Hepatic stellate cell (primary cell): Measurements from ENCODE around the gene CENPE.
"Not testable (repeated sequence)": the region's sequence is repeated elsewhere in the genome, so short reads cannot be mapped to it uniquely, and the experiment has no call there.

ENCODE experiments used
- DNase-seq: peaks from one replicate; pipeline ENCODE4 v3.0.0; 2011; ENCODE audit warnings: low spot score

Gene CENPE, protein sequence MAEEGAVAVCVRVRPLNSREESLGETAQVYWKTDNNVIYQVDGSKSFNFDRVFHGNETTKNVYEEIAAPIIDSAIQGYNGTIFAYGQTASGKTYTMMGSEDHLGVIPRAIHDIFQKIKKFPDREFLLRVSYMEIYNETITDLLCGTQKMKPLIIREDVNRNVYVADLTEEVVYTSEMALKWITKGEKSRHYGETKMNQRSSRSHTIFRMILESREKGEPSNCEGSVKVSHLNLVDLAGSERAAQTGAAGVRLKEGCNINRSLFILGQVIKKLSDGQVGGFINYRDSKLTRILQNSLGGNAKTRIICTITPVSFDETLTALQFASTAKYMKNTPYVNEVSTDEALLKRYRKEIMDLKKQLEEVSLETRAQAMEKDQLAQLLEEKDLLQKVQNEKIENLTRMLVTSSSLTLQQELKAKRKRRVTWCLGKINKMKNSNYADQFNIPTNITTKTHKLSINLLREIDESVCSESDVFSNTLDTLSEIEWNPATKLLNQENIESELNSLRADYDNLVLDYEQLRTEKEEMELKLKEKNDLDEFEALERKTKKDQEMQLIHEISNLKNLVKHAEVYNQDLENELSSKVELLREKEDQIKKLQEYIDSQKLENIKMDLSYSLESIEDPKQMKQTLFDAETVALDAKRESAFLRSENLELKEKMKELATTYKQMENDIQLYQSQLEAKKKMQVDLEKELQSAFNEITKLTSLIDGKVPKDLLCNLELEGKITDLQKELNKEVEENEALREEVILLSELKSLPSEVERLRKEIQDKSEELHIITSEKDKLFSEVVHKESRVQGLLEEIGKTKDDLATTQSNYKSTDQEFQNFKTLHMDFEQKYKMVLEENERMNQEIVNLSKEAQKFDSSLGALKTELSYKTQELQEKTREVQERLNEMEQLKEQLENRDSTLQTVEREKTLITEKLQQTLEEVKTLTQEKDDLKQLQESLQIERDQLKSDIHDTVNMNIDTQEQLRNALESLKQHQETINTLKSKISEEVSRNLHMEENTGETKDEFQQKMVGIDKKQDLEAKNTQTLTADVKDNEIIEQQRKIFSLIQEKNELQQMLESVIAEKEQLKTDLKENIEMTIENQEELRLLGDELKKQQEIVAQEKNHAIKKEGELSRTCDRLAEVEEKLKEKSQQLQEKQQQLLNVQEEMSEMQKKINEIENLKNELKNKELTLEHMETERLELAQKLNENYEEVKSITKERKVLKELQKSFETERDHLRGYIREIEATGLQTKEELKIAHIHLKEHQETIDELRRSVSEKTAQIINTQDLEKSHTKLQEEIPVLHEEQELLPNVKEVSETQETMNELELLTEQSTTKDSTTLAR (N-terminal part only)

GRCh38 chr4:103198111-103198765, at the start of gene CENPE:
TSS of gene CENPE (minus strand) at chr4:103198343. CDS start at chr4:103198319, 24 bp downstream.
- DNase-seq, result peak; percentile 62

DNA sequence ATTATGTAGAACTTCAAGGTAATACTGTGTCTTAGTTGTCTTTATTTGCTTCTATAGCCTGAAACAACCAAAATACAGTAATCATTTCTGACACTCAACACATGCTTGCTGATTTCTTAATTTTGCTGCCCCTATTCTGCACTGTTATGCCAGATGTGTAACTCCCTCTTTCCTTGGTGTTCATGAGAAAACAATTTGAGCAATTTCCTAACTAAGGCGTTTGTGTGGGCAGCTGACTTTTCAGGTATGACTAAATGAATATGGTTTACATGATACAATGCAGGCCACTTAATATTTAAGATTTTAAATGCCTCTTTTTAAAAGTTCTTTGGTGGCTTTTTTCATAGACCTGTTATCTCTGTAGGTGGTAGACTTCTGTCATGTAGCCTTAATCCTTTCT, 46.1 kb upstream of the CENPE start:
- no peak for DNase-seq

- not testable (repeated sequence) for DNase-seq
Observed at GRCh38 chr4:103230938-103231337, 32.8 kb upstream of the CENPE start.

DNA sequence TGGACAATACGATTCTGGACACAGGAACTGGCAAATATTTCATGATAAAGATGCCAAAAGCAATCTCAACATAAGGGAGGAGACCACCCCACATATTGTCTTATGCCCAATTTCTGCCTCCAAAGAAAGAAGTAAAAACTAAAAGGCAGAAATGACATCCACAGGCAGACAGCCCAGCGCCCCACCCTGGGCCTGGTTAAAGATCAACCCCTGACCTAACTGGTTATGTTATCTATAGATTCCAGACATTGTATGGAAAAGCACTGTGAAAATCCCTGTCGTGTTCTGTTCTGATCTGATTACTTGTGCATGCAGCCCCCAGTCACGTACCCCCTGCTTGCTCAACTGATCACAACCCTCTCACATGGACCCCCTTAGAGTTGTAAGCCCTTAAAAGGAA, 25.4 kb upstream of the CENPE start:
- DNase-seq, result not testable (repeated sequence)

DNA sequence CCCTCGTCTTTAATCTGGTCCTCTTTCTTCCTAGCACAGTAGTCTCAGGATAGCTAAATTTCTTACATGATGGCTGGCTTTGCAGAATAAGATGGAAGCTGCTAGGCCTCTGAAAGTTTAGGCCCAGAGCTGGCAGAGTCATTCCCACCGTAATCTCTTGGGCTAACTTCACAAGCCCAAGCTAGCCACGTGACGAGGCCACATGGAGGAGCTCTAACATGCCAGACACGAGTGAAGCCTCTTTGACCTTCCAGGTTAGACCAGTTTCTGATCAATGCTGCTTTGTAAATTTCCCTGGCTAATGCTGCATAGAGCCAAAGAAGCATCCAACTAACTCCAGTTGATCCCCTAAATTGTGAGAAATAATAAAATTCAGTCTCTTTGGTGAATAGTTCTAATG, 9.5 kb upstream of the CENPE start:
- DNase-seq, result no peak

- DNase-seq, result no peak
Observed at GRCh38 chr4:103204111-103204510, 6.0 kb upstream of the CENPE start.

- no peak for DNase-seq
Observed at GRCh38 chr4:103201724-103202123, 3.6 kb upstream of the CENPE start.

GRCh38 chr4:103201253-103201652, 3.1 kb upstream of the CENPE start:
- DNase-seq, result no peak

DNA sequence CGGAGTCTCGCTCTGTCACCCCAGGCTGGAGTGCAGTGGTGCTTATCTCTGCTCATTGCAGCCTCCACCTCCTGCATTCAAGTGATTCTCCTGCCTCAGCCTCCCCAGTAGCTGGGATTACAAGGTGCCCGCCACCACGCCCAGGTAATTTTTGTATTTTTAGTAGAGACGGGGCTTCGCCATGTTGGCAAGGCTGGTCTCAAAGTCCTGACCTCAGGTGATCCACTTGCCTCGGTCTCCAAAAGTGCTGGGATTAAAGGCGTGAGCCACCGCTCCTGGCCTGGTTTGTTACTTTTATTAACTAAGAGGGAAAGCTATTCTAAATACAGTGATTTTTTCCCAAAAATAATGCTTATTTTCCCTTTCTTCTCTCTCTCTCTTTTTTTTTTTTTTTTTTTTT, 866 bp upstream of the CENPE start:
- DNase-seq, result no peak

DNA sequence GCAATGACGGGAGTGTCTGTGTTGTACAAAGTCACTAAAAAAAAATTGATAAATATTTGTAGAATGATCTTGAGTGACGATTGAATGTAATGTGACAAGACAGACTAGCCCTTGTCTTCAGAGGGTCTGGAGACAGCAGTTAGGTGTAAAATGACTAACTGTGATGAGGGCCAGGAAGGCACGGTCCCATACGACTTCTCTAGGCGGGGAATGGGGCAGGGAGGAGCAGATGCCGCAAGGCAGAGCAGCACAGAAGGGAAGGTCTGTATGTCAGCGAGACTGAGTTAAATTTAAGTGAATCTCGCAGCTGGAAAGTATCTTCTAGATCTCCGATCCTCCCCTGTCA, 405 bp downstream of the CENPE start:
- DNase-seq, result no peak

DNA sequence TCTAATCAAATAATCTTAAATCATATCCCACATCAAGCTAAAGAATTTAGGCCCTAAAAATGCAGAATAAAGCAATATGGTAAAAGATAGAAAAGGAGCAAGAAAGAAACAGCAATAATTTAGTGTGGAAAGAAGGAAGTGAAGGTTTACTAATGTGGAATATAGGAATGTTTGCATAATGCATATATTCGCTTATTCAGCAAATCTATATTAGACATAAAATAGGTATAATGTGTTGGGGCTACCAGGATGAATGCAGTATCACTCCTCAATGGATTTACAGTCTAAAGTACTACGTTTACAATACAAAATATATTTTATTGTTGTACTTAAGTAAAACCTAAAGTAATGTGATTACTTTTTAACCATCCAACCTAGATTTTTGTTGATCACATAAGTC, 4.7 kb downstream of the CENPE start:
- no peak for DNase-seq

- DNase-seq, result no peak
Observed at GRCh38 chr4:103171006-103171405, 27.1 kb downstream of the CENPE start.

- DNase-seq, result not testable (repeated sequence)
Observed at GRCh38 chr4:103169750-103170149, 28.4 kb downstream of the CENPE start.

- DNase-seq, result no peak
Observed at GRCh38 chr4:103168993-103169392, 29.1 kb downstream of the CENPE start.

GRCh38 chr4:103162176-103162575, 36.0 kb downstream of the CENPE start:
- DNase-seq, result no peak

- DNase-seq, result no peak
Observed at GRCh38 chr4:103158760-103159159, 39.4 kb downstream of the CENPE start.

- no peak for DNase-seq
Observed at GRCh38 chr4:103156106-103156505, 42.0 kb downstream of the CENPE start.

DNA sequence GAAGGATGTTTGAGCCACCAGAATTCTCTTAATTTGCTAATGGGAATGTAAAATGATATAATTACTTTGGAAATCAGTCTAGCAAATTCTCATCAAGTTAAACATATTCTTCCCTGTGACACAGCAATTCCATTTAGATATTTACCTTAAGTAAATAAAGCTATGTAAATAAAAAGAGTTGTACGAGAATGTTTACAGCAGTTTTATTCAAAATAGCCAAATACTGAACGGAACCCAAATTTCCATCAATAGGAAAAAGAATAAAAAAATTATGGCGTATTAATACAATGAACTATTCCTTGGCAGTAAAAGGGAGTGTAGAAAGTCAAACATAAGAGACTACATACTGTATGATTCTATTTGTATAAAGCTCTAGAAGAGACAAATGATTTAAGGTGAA, 45.8 kb downstream of the CENPE start:
- DNase-seq, result no peak

DNA sequence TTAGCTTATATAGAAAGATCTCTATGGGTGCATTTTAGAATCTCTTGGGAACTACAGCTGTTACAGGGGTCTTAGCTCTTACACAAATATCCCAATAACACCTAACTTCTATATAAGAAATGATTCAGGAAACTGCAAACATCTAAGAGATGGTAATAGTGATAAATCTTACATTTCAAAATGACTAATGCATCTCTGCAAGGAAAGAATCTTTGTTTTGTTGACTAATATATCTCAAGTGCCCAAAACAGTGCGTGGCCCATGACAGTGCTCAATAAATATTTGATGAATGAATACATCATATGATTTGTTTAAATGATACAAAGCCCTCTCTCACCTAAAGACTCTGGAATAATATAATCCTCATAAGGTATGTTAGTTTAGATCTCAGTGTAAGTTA, 47.5 kb downstream of the CENPE start:
- no peak for DNase-seq

DNA sequence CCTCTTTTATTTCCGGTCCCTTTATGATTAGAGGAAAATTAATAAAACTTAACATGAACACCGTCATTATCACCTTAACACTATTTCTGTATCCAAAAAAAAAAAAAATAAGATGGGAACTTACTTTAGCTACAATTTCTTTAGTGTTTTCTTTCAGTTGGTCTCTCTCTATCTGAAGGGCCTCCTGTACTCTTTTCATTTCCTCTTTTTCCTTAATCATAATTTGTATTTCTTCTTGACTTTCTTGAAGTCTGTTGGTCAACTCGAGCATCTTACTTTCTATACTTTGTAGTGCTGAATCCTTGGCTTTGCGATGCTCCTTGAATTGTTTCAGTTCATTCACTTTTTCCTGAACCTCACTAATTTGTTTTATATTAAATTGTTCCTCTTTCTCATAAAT, 53.2 kb downstream of the CENPE start:
- no peak for DNase-seq

- no peak for DNase-seq
Observed at GRCh38 chr4:103137446-103137827, 60.7 kb downstream of the CENPE start.
